HCT116 (cell line): ENCODE measurements around the gene NTN5. TPM values are rescaled to one million over a fixed set of nuclear protein-coding genes. Genes with fewer than 3 reads are reported as not detected.
"Not testable (repeated sequence)": the region's sequence is repeated elsewhere in the genome, so short reads cannot be mapped to it uniquely, and the experiment has no call there.

ENCODE experiments used
- ATAC-seq: fragments of 200-7000 bp; cut with Tn5 transposase; 2 replicates; pipeline ENCODE4 v1.9.1; 2020; ENCODE audit warnings: mild to moderate bottlenecking, moderate library complexity
- BruUV-seq: library from RNA; stranded (reverse); fragments of 400-500 nt; replicated peaks from 2 replicates; lab custom pipeline; 2021; lab: Mats Ljungman, UMichigan
- CTCF ChIA-PET: fragments of 300-600 bp; sonication (Branson Sonifier 250); formaldehyde crosslinking; loops from one replicate; lab custom pipeline; 2021; ENCODE audit warnings: antibody characterized with exemption; lab: Charles Lee
- POLR2A ChIA-PET: fragments of 300-600, 350-600 bp; sonication (Branson Sonifier 250); formaldehyde crosslinking; loops from one replicate; lab custom pipeline; 2021; ENCODE audit warnings: antibody characterized with exemption; lab: Charles Lee
- RAD21 ChIA-PET, 2 experiments: fragments of 300-600 bp; sonication (Branson Sonifier 250); formaldehyde crosslinking; loops; one replicate each; lab custom pipeline; 2023; ENCODE audit warnings: low total read pairs in 2 of 2; ENCODE audit not compliant: uncharacterized antibody in 2 of 2, unreplicated experiment in 2 of 2, low non-redundant PET in 1 of 2; lab: Charles Lee
- DNase-seq: peaks from one replicate; pipeline ENCODE4 v3.0.0-alpha.2; 2010; ENCODE audit warnings: low read depth, low spot score
- H2AFZ ChIP-seq: fragments of 200-600 bp; shearing (Covaris generic), sonication (generic); 2 replicates; pipeline ENCODE4 v1.6.1; 2017; ENCODE audit warnings: low read depth, mixed run types, mixed read lengths, antibody characterized with exemption, low read length; ENCODE audit not compliant: poor library complexity, severe bottlenecking
- H3K27ac ChIP-seq: 2 replicates; pipeline ENCODE4 v1.5.1; 2012; ENCODE audit warnings: low read depth, low read length
- H3K27me3 ChIP-seq: fragments of 200-600 bp; sonication (generic); 2 replicates; pipeline ENCODE4 v1.6.1; 2016; ENCODE audit warnings: mixed run types, low read length, mixed read lengths; ENCODE audit not compliant: insufficient read depth
- H3K36me3 ChIP-seq, 2 experiments: fragments of 200-500 bp in 1 of 2; fragments of 200-600 bp in 1 of 2; sonication (Bioruptor generic) in 1 of 2; sonication (generic) in 1 of 2; 2 replicates each; pipeline versions ENCODE4 v1.5.1 to v1.6.1; 2014 to 2016; ENCODE audit warnings: low read length in 2 of 2, inconsistent platforms in 1 of 2, mixed read lengths in 1 of 2, mixed run types in 1 of 2; ENCODE audit not compliant: insufficient read depth in 2 of 2, control insufficient read depth in 1 of 2
- H3K4me1 ChIP-seq, 2 experiments: fragments of 200-600 bp in 1 of 2; sonication (generic) in 1 of 2; 2 replicates each; pipeline versions ENCODE4 v1.5.1 to v1.6.1; 2012 to 2017; ENCODE audit warnings: low read length in 2 of 2, inconsistent platforms in 1 of 2, mild to moderate bottlenecking in 1 of 2, mixed read lengths in 1 of 2, mixed run types in 1 of 2, moderate library complexity in 1 of 2; ENCODE audit not compliant: insufficient read depth in 2 of 2, control insufficient read depth in 1 of 2
- H3K4me2 ChIP-seq: fragments of 200-600 bp; sonication (generic); 2 replicates; pipeline ENCODE4 v1.6.1; 2017; ENCODE audit warnings: mixed run types, low read length, mixed read lengths
- H3K4me3 ChIP-seq, 2 experiments: fragments of 200-600 bp in 1 of 2; sonication (generic) in 1 of 2; replicated peaks in 1 of 2; 2 replicates each; pipeline ENCODE4 v1.5.1; 2011 to 2016; ENCODE audit warnings: low read length in 2 of 2, control low read depth in 1 of 2, low read depth in 1 of 2, mild to moderate bottlenecking in 1 of 2, mixed read lengths in 1 of 2, mixed run types in 1 of 2
- H3K79me2 ChIP-seq: fragments of 200-600 bp; sonication (generic); 2 replicates; pipeline ENCODE4 v1.6.1; 2017; ENCODE audit warnings: mild to moderate bottlenecking, mixed run types, low read length, moderate library complexity, mixed read lengths; ENCODE audit not compliant: insufficient read depth
- H3K9ac ChIP-seq: fragments of 200-600 bp; sonication (generic); 2 replicates; pipeline ENCODE4 v1.6.1; 2016; ENCODE audit warnings: low read length, mixed read lengths
- H3K9me2 ChIP-seq: fragments of 200-600 bp; sonication (generic), shearing (Covaris generic); 2 replicates; pipeline ENCODE4 v1.6.1; 2017; ENCODE audit warnings: mixed run types, mild to moderate bottlenecking, moderate library complexity; ENCODE audit not compliant: insufficient read depth
- H3K9me3 ChIP-seq, 2 experiments: fragments of 200-500 bp in 1 of 2; fragments of 200-600 bp in 1 of 2; sonication (Bioruptor generic) in 1 of 2; sonication (generic) in 1 of 2; 2 replicates each; pipeline ENCODE4 v1.6.1; 2014 to 2017; ENCODE audit warnings: low read length in 2 of 2, mixed read lengths in 2 of 2, inconsistent platforms in 1 of 2, low read depth in 1 of 2, mild to moderate bottlenecking in 1 of 2, mixed run types in 1 of 2, moderate library complexity in 1 of 2; ENCODE audit not compliant: control insufficient read depth in 1 of 2, insufficient read depth in 1 of 2
- H4K20me1 ChIP-seq: fragments of 200-600 bp; sonication (generic), shearing (Covaris generic); 2 replicates; pipeline ENCODE4 v1.6.1; 2017; ENCODE audit warnings: mixed run types, mild to moderate bottlenecking, moderate library complexity; ENCODE audit not compliant: insufficient read depth
- ATF3 ChIP-seq: IDR thresholded peaks from 2 replicates; pipeline ENCODE4 v1.6.1; 2012
- CEBPB ChIP-seq: IDR thresholded peaks from 2 replicates; pipeline ENCODE4 v1.6.1; 2012; ENCODE audit warnings: low read depth
- EGR1 ChIP-seq: IDR thresholded peaks from 2 replicates; pipeline ENCODE4 v1.6.1; 2012; ENCODE audit warnings: low read depth
- ELF1 ChIP-seq: IDR thresholded peaks from 2 replicates; pipeline ENCODE4 v1.6.1; 2012; ENCODE audit warnings: low read depth, borderline replicate concordance
- EZH2phosphoT487 ChIP-seq: fragments of 200-600 bp; IDR thresholded peaks from 2 replicates; pipeline ENCODE4 v1.6.1; 2018; ENCODE audit warnings: antibody characterized with exemption, borderline replicate concordance
- FOSL1 ChIP-seq: IDR thresholded peaks from 2 replicates; pipeline ENCODE4 v1.6.1; 2012; ENCODE audit warnings: low read depth
- MAX ChIP-seq: IDR thresholded peaks from 2 replicates; pipeline ENCODE4 v1.6.1; 2012
- REST ChIP-seq: IDR thresholded peaks from 2 replicates; pipeline ENCODE4 v1.6.1; 2012; ENCODE audit warnings: low read depth
- SIN3A ChIP-seq: IDR thresholded peaks from 2 replicates; pipeline ENCODE4 v1.6.1; 2012; ENCODE audit warnings: low read depth
- SP1 ChIP-seq: IDR thresholded peaks from 2 replicates; pipeline ENCODE4 v1.6.1; 2012; ENCODE audit warnings: low read depth
- YY1 ChIP-seq: IDR thresholded peaks from 2 replicates; pipeline ENCODE4 v1.6.1; 2011; ENCODE audit warnings: low read length, low read depth, moderate library complexity, mild to moderate bottlenecking; ENCODE audit not compliant: insufficient replicate concordance; ENCODE audit errors: extremely low read depth
- ZBTB33 ChIP-seq: IDR thresholded peaks from 2 replicates; pipeline ENCODE4 v1.6.1; 2011; ENCODE audit warnings: mild to moderate bottlenecking, low read length, moderate library complexity; ENCODE audit not compliant: insufficient replicate concordance; ENCODE audit errors: extremely low read depth
- ZFX ChIP-seq: fragments of 450-650 bp; IDR thresholded peaks from 2 replicates; pipeline ENCODE4 v1.6.1; 2017
- ZNF274 ChIP-seq: fragments of 200-500 bp; sonication (Bioruptor generic); IDR thresholded peaks from 2 replicates; pipeline ENCODE4 v1.6.1; 2014; ENCODE audit warnings: mild to moderate bottlenecking, low read depth, low read length, inconsistent platforms
- intact Hi-C: fragments of 100-400 bp; cut with micrococcal nuclease; formaldehyde crosslinking; loops from 2 replicates; pipeline ENCODE4 v1.10.0; 2022
- total RNA-seq: library from RNA; stranded (reverse); gene quantifications from one replicate; pipeline ENCODE4 v1.2.1, GENCODE V29; 2021; ENCODE audit not compliant: unreplicated experiment

The NTN5 gene
- total RNA-seq, 1 experiment from 2014 or later, result 3.1 TPM

DNA sequence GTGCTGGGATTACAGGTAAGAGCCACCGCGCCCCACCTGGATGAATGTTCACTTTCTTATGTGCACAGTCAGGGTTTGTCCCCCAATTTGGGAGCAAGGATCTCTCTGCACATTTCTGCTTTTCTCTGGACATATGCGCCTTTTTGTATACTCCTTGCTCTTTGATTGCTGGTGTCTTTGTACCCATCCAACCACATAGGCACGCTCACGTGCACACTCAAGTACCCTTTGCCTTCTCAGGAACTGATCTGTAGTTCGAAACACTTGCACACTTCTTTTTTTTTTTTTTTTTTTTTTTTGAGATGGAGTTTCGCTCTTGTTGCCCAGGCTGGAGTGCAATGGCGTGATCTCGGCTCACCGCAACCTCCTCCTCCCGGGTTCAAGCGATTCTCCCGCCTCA lies 45.3 kb upstream of the NTN5 start:
- BruUV-seq, H3K27ac ChIP-seq, H4K20me1 ChIP-seq, intact Hi-C loops, H3K36me3 ChIP-seq, H3K9ac ChIP-seq, POLR2A ChIA-PET, H3K9me3 ChIP-seq, H3K4me2 ChIP-seq, H3K4me3 ChIP-seq, H3K79me2 ChIP-seq, H3K9me2 ChIP-seq, RAD21 ChIA-PET, CTCF ChIA-PET, ATAC-seq, H3K27me3 ChIP-seq, DNase-seq, H2AFZ ChIP-seq: not testable (repeated sequence)
- peaks cover 6 to 39% of the 10 kb centered on the region in 2 experiments for H3K4me1 ChIP-seq

GRCh38 chr19:48716562-48717291 lies 43.9 kb upstream of the NTN5 start:
- no TSS peak for BruUV-seq
- Histone ChIP-seq H4K20me1 (no peaks in the 10 kb centered on the region), H3K9me3 (no peaks in the 10 kb centered on the region), H3K4me1 (peaks cover 8 to 46% of the 10 kb centered on the region in 2 experiments), H3K27ac (no peak overlapping the region), H3K9me2 (no peaks in the 10 kb centered on the region), H3K36me3 (no peaks in the 10 kb centered on the region), H3K27me3 (no peaks in the 10 kb centered on the region), H3K4me2 (no peak overlapping the region), H3K79me2 (no peaks in the 10 kb centered on the region), H3K4me3 (no peak overlapping the region), H2AFZ (no peak overlapping the region), H3K9ac (no peak overlapping the region)
- intact Hi-C loops, result no loop called here
- ChIA-PET CTCF (no interaction called here), RAD21 (no interaction called here), POLR2A (no interaction called here)
- ATAC-seq, result no peak
- DNase-seq, result no peak
- TF ChIP-seq EZH2phosphoT487 (no peak), REST (no peak), ATF3 (no peak), ZBTB33 (no peak), EGR1 (no peak), SIN3A (no peak), CEBPB (no peak), FOSL1 (no peak), ZFX (no peak), YY1 (no peak), MAX (no peak), ZNF274 (no peak), ELF1 (no peak), SP1 (no peak)
